Natural killer cell (primary cell): ENCODE measurements around the gene CGRRF1. TPM values are rescaled to one million over a fixed set of nuclear protein-coding genes. Genes with fewer than 3 reads are reported as not detected.
A peak's percentile ranks its signal among the peaks of the same experiment; 100 is the strongest.

Experiments used
- ATAC-seq, 3 donors: fragments of 150-1000 bp in 2 of 3; fragments of 200-7000 bp in 1 of 3; cut with Tn5 transposase; 1 replicate in 1 of 3; 2 replicates in 2 of 3; pipeline ENCODE4 v1.10.0; 2021; ENCODE audit warnings: mild to moderate bottlenecking in 2 of 3, moderate library complexity in 2 of 3
- DNase-seq, 2 donors: peaks; one replicate each; pipeline versions ENCODE4 v3.0.0 to v3.0.0-alpha.2; 2013 to 2021; ENCODE audit warnings: mixed read lengths in 1 of 2
- H3K27ac ChIP-seq: one replicate; pipeline ENCODE4 v1.5.1; 2013; ENCODE audit warnings: mild to moderate bottlenecking, low read length
- H3K27me3 ChIP-seq: one replicate; pipeline ENCODE4 v1.6.1; 2013; ENCODE audit warnings: low read length; ENCODE audit not compliant: control insufficient read depth, insufficient read depth
- H3K36me3 ChIP-seq: one replicate; pipeline ENCODE4 v1.6.1; 2013; ENCODE audit warnings: low read length; ENCODE audit not compliant: control insufficient read depth, insufficient read depth
- H3K4me1 ChIP-seq: one replicate; pipeline ENCODE4 v1.6.1; 2013; ENCODE audit warnings: low read length; ENCODE audit not compliant: control insufficient read depth, insufficient read depth
- H3K4me3 ChIP-seq: one replicate; pipeline ENCODE4 v1.5.1; 2013; ENCODE audit warnings: low read length
- H3K9me3 ChIP-seq: one replicate; pipeline ENCODE4 v1.6.1; 2013; ENCODE audit warnings: low read length; ENCODE audit not compliant: control insufficient read depth, insufficient read depth
- H3K27ac Mint-ChIP-seq, 2 donors: one replicate each; pipeline ENCODE4 v1.8.0; 2022; ENCODE audit warnings: mild to moderate bottlenecking in 2 of 2, mixed read lengths in 2 of 2, moderate library complexity in 1 of 2
- H3K27me3 Mint-ChIP-seq, 2 donors: one replicate each; pipeline ENCODE4 v1.8.0; 2022; ENCODE audit warnings: low read depth in 2 of 2, mixed read lengths in 2 of 2
- H3K36me3 Mint-ChIP-seq: one replicate; pipeline ENCODE4 v1.8.0; 2022; ENCODE audit warnings: mixed read lengths
- H3K4me1 Mint-ChIP-seq, 2 donors: one replicate each; pipeline ENCODE4 v1.8.0; 2022; ENCODE audit warnings: mixed read lengths in 2 of 2
- H3K4me3 Mint-ChIP-seq: one replicate; pipeline ENCODE4 v1.8.0; 2022; ENCODE audit warnings: mild to moderate bottlenecking, moderate library complexity, mixed read lengths
- H3K9me3 Mint-ChIP-seq, 2 donors: one replicate each; pipeline ENCODE4 v1.8.0; 2022; ENCODE audit warnings: mixed read lengths in 2 of 2
- WGBS: methylation state at CpG from one replicate; pipeline ENCODE4 v1.1.7; 2013; ENCODE audit warnings: missing lambda C conversion rate; ENCODE audit not compliant: insufficient coverage; 5-methylcytosine and 5-hydroxymethylcytosine counted together
- intact Hi-C: fragments of 100-400 bp; cut with micrococcal nuclease; formaldehyde crosslinking; loops from one replicate; pipeline ENCODE4 v1.14.2; 2022
- total RNA-seq, 4 donors: library from RNA; stranded (reverse); fragments of 120-200 nt in 1 of 4; gene quantifications; one replicate each; pipeline versions ENCODE4 v1.2.3 to v1.2.4, GENCODE V29; 2013 to 2022
- TF ChIP-seq, protein P1 (sequence below): fragments of 200-600 bp; IDR thresholded peaks from one replicate; pipeline ENCODE4 v1.8.0; 2022; ENCODE audit warnings: antibody characterized with exemption

CGRRF1 gene
- total RNA-seq, 3 donors from 2014 or later (not counting 1 experiment from before 2014, with no cell fraction given) = 25.4 to 30.1 (median 26.7) TPM

DNA sequence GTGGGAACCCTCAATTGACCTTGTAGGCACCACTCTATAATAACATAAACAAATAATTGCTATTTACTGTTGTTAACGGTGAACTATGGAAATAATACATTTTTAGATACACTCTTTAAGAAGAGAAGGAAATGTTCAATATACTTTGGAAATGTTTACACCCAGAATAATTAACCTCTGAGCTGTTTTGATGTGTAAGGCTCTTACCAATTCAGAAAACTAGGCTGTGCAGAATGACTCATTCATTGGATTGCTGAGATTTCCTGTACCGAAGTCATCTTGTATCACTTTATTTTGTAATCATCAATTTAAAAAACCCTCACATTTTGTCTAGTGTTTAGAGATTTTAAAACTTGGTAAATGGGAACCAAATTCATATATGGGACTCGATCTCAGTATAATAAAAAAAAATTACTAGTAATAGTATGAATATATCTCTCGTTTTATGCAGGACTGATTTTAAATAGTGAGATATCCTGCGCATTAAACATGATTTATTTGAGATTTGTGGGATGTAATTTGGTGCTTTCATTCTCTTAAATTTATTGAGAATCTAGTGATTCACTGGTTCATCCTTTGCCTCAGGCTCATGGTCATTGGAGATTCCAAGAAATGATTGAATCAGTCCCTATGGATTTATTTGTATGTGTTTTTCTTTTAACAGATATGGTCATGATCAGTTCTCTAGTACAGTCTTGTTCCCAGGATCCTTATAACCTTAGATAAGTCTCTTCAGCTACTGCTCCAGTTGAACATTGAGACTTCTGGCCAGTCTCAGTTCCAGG lies 61.1 kb downstream of the CGRRF1 start:
- TF ChIP-seq, protein P1, sequence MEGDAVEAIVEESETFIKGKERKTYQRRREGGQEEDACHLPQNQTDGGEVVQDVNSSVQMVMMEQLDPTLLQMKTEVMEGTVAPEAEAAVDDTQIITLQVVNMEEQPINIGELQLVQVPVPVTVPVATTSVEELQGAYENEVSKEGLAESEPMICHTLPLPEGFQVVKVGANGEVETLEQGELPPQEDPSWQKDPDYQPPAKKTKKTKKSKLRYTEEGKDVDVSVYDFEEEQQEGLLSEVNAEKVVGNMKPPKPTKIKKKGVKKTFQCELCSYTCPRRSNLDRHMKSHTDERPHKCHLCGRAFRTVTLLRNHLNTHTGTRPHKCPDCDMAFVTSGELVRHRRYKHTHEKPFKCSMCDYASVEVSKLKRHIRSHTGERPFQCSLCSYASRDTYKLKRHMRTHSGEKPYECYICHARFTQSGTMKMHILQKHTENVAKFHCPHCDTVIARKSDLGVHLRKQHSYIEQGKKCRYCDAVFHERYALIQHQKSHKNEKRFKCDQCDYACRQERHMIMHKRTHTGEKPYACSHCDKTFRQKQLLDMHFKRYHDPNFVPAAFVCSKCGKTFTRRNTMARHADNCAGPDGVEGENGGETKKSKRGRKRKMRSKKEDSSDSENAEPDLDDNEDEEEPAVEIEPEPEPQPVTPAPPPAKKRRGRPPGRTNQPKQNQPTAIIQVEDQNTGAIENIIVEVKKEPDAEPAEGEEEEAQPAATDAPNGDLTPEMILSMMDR = no peak
- Mint-ChIP-seq H3K36me3 (peaks cover 26% of the 10 kb centered on the region), H3K4me3 (no peak overlapping the region), H3K27me3 (peaks cover 52 to 54% of the 10 kb centered on the region in 2 donors), H3K27ac (no peak overlapping the region), H3K9me3 (peaks cover 3 to 6% of the 10 kb centered on the region in 2 donors), H3K4me1 (peaks cover 10 to 13% of the 10 kb centered on the region in 2 donors)
- ATAC-seq (no peak), DNase-seq (no peak)
- peaks cover 22% of the 10 kb centered on the region for H3K4me1 ChIP-seq
- no peak overlapping the region for H3K4me3 ChIP-seq
- H3K36me3 ChIP-seq = no peaks in the 10 kb centered on the region
- 100% methylated on average over 2 of the region's 5 CpGs for WGBS
- intact Hi-C loops = no loop called here
- no peak overlapping the region for H3K27ac ChIP-seq
- peaks cover 7% of the 10 kb centered on the region for H3K9me3 ChIP-seq
- H3K27me3 ChIP-seq = peaks cover 47% of the 10 kb centered on the region

DNA sequence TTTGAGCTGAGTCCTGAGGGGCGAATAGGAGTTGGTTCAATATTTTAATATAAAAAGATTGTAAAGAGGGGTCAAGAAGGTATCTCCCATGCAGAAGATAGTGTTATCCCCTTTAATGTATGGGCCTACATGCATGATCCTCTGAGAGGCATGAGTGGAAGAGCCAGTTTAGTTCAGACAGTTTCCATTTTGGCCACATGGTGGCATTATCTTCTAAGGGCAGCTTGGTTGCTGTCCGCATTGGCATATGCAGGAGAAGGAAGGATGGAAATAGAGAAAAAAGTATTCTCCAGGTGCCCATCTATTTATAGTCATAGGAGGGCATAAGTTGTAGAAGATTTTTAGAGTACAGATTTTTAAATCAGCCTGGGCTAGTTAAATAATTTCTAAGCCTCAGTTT lies 62.6 kb downstream of the CGRRF1 start:
- Histone ChIP-seq H3K9me3 (peaks cover 7% of the 10 kb centered on the region), H3K4me3 (no peak overlapping the region), H3K27me3 (peaks cover 41% of the 10 kb centered on the region), H3K4me1 (peaks cover 11% of the 10 kb centered on the region), H3K27ac (no peak overlapping the region), H3K36me3 (no peaks in the 10 kb centered on the region)
- peaks cover 26% of the 10 kb centered on the region for H3K36me3 Mint-ChIP-seq
- H3K27me3 Mint-ChIP-seq = peaks cover 60 to 68% of the 10 kb centered on the region in 2 donors
- intact Hi-C loops = no loop called here
- peaks cover 7 to 8% of the 10 kb centered on the region in 2 donors for H3K4me1 Mint-ChIP-seq
- ATAC-seq = no peak
- H3K9me3 Mint-ChIP-seq = peaks cover 3 to 6% of the 10 kb centered on the region in 2 donors
- TF ChIP-seq, protein P1 = no peak
- H3K27ac Mint-ChIP-seq = no peak overlapping the region
- peak in 1 of 2 donors; percentile 33 for DNase-seq
- no peak overlapping the region for H3K4me3 Mint-ChIP-seq
- WGBS = 94% methylated on average over 2 of the region's 2 CpGs

DNA sequence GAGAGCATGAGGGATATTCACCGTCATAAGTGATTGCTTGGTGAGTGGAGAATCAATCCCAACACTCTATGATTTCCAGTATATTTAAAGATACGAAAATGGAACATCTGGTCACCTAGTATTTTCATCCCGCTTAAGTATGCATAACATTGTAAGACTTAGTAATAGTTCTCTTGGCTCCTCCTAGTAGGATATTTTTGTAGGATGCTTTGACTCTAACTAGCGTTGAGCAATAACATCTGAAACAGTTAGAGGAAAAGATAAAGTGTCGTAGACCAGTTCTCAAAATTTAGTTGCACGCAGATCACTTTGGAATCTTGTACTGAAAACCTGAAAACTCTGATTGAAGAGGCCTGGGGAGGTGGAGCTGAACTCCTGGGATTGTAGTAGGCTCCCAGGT lies 64.8 kb downstream of the CGRRF1 start:
- peaks cover 3 to 6% of the 10 kb centered on the region in 2 donors for H3K9me3 Mint-ChIP-seq
- DNase-seq (no peak), ATAC-seq (no peak)
- H3K4me3 Mint-ChIP-seq = no peak overlapping the region
- H3K27ac ChIP-seq = no peak overlapping the region
- no peaks in the 10 kb centered on the region for H3K36me3 ChIP-seq
- H3K27ac Mint-ChIP-seq = no peak overlapping the region
- no peaks in the 10 kb centered on the region for H3K4me1 ChIP-seq
- intact Hi-C loops = no loop called here
- no peaks in the 10 kb centered on the region for H3K4me1 Mint-ChIP-seq
- peaks cover 57 to 79% of the 10 kb centered on the region in 2 donors for H3K27me3 Mint-ChIP-seq
- peaks cover 7% of the 10 kb centered on the region for H3K9me3 ChIP-seq
- TF ChIP-seq, protein P1 = no peak
- peaks cover 26% of the 10 kb centered on the region for H3K36me3 Mint-ChIP-seq
- peaks cover 24% of the 10 kb centered on the region for H3K27me3 ChIP-seq
- WGBS = 97% methylated on average over 4 of the region's 6 CpGs
- no peak overlapping the region for H3K4me3 ChIP-seq
